NCI-H2107 treated with DMSO at 0.1 percent for 48 hours (cell line): Measurements from ENCODE around the gene FAM180B.
"Not testable (repeated sequence)": the region's sequence is repeated elsewhere in the genome, so short reads cannot be mapped to it uniquely, and the experiment has no call there.

Experiments used
- DNase-seq: peaks from one replicate; lab custom pipeline; 2025; ENCODE audit not compliant: unreplicated experiment; lab: John Stamatoyannopoulos, UW

The FAM180B gene, protein sequence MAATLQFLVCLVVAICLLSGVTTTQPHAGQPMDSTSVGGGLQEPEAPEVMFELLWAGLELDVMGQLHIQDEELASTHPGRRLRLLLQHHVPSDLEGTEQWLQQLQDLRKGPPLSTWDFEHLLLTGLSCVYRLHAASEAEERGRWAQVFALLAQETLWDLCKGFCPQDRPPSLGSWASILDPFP

DNA sequence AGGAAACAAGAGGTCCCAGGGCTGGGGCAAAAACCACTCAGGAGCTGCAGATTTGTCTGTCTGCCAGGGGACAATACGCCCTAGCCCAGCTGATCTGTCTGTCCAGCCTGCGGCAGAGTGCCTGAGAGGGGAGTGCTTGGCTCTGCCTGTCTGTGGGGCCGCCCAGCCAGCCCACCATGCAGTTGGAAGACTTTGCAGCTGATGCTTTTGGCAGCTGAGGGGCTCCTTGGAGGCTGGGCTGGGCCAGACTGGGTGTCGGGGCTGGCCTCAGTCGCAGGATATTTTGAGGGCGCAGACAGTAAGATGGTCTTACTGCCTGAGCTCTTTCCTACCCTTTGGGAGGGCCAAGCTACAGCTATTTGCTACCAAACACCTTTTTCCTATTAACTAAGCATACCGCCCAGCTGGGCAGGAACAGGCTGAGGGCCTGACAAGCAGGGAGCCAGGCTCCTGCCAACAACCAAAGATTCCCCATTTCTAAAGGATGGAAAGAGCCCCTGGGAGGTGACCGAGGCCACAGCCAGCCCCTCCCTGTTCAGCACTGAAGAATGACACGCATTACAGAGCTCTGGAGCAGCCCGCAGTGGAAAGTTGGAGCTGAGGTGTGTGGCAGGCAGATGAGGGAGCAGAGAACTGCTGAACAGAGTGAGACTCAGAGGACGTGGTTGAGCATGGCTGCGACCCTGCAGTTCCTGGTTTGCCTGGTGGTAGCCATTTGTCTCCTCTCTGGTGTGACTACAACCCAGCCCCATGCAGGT lies at the start of gene FAM180B:
Gene FAM180B, plus strand, starts transcription at position 581 of the 758 bp plus-strand sequence. Its CDS starts 91 bp downstream, at position 672.
- DNase-seq = no peak

DNA sequence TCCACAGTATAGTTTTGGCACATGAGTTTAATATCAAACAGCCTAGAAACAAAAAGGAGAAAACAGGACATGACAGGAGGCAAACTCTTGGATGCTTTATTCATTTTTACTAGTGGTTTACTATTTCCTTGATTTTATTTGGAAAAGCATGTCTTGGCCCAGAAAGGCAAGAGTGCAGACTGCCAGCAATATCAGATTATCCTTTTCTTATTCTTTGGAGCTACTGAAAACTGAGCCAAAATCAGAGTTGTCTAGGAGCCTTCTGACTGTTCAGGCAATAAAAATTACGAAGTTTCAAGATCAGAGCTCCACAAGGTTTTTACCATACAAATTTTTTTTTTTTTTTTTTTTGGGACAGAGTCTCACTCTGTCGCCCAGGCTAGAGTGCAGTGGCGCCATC lies 49.6 kb upstream of the FAM180B start:
- DNase-seq = no peak

DNA sequence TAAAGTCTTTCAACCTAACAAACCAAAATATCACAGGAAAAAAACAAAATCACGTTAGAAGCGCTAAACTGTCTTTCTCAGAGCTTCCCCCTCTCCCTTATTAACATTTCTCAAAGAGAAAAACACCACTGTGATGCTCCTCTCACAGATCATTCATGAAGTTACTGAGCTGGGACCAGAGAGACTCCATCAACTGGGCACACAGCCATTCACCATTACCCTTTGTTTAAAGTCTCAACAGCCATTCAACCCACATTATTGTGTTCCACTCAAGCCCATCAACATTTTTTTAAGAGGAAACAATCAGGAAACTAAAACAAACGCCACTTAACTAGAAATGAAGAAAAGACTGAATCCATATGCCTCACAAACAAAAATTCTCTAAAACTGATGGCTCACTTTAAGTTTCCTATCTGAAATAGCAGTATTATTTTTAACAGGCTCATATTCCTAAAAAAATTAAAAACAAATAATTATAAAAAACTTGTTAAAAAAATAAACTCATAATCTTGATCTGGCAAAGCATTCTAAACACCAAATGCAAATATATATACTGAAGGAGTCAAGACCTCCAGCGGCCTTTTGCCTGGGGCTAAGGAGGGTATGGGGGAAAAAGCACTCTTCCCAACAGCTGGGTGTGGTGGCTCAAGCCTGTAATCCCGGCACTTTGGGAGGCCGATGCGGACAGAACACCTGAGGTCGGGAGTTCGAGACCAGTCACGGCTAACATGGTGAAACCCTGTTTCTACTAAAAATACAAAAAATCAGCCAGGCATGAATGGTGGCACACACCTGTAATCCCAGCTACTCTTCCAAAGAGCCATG lies 47.5 kb upstream of the FAM180B start:
- peak; percentile 37 for DNase-seq

DNA sequence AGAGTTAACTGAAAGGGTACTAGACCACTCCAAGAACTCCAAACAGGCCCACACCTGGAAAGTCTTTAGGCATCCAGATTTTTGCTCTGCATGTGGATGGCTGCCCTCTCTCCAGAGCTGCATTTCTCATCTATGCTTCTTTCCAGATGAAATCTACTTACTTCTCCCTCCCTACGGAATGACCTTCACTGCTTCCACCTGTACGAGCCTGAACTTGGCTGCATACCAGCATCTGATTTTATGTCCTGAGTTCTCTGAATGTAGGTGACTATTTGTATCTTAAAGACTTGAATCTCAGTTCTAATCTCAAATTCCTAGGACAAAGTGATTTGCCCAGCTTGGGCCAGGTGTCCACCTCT lies 46.8 kb upstream of the FAM180B start:
- no peak for DNase-seq

DNA sequence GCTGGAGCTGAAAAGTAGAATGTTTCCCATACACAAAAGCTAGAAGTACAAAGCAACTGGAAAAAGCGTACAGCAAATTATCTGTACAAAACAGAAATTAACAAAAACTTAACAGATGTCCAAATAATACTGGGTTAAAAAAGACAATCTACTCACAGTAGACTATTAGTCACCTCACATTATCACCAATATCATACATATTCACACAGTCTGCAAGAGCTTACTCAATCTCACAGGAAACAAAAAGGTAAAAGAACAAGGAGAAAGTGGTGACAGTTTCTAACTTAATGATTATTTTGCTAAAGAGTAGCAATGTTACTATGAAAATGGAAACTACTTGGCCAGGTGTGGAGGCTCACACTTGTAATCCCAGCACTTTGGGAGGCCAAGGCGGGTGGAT lies 45.4 kb upstream of the FAM180B start:
- DNase-seq = no peak

DNA sequence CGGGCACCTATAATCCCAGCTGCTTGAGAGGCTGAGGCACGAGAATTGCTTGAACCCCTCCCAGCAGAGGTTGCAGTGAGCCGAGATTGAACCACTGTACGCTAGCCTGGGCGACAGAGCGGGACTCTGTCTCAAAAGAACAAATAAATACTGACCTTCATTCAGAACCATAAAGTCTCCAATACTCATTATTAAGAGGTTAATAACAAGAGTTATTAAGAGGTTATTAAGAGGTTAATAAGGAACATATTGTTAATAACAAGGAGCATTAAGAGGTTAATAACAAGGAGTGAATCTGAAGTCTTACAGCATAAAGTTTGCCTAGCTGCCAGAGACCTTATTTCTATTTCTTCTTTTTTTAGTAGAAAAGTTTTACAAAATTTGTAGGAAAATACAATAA lies 41.2 kb upstream of the FAM180B start:
- no peak for DNase-seq

DNA sequence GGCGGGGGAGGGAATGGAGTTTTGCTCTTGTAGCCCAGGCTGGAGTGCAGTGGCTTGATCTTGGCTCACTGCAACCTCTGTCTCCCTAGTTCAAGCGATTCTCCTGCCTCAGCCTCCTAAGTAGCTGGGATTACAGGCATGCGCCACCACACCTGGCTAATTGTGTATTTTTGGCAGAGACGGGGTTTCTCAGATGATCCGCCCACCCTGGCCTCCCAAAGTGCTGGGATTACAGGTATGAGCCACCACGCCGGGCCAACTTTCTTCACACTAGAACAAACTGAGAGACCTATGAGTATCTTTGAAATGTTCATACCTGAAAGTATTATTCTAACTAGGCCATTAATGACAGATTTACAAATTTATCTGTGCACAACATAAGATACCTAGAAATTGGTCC lies 40.2 kb upstream of the FAM180B start:
- DNase-seq = not testable (repeated sequence)

DNA sequence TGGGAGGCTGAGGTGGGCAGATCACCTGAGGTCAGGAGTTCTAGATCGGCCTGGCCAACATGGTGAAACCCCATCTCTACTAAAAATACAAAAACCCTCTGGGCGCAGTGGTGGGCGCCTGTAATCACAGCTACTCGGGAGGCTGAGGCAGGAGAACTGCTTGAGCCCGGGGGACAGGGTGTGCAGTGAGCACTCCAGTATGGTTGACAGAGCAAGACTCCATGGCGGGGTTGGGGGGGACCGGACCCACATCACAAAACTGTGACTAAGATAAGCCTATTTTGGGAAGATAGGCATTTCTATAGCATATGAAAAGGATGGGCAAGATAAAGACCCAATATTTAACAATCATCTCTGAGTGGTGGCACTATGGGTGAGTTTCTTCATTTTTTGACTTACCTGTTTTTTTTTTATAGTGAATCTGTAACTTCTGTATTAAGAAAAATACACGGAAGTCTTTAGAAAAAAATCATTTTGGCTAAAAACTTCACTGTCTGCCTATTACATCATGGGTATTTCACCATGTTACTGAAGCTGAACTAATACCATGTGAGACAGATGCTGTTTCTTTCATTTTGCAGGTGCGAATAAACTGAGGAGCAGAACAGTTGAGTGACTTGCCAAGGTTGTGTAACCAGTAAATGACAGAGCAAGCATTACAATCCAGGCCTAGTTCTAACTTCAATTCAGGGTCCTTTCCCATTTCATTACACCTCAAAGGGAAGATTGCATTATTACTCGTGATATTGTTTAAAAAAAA lies 36.0 kb upstream of the FAM180B start:
- DNase-seq = no peak

DNA sequence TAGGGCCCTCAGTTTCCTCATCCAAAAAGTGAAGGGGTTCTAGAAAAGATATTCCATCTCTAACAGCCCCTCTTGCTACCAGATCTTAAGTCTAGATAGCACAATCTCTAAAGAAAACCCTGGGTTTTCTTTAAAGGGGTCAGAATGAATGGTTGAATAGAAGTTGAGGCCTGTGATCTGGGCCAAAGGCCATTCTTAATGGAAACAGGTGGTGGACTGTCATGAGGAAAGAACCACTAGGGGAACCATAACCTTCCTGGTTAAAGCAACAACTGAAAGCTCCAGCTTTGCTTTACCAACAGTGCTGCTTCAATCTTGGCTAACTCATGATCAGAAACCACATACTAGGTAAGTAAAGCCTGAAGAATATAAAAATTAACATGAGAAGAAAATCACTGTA lies 35.4 kb upstream of the FAM180B start:
- no peak for DNase-seq

DNA sequence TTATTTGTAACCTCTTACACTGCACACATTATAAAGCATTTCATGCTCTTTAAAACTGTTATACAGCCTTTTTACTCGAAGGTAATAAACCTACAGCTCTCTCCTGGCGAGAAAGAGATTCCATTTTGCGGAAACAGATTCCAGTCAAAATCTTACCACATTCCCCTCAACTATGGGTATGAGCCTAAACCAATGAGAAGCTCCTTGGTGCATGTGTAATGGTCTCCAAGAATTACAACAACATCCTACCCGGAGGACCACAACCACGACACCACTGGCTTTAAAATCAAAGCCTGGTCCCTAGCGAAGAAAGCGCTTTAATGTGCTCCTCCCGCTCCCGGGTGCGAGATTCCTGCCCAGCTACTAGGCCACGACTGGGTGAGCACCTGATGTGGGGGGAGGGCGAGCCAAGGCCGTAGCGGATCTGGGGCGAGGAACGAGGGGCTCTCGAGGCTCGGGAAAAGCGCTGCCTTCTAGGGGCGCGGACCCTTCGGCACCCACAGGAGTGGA lies 34.4 kb upstream of the FAM180B start:
- no peak for DNase-seq

DNA sequence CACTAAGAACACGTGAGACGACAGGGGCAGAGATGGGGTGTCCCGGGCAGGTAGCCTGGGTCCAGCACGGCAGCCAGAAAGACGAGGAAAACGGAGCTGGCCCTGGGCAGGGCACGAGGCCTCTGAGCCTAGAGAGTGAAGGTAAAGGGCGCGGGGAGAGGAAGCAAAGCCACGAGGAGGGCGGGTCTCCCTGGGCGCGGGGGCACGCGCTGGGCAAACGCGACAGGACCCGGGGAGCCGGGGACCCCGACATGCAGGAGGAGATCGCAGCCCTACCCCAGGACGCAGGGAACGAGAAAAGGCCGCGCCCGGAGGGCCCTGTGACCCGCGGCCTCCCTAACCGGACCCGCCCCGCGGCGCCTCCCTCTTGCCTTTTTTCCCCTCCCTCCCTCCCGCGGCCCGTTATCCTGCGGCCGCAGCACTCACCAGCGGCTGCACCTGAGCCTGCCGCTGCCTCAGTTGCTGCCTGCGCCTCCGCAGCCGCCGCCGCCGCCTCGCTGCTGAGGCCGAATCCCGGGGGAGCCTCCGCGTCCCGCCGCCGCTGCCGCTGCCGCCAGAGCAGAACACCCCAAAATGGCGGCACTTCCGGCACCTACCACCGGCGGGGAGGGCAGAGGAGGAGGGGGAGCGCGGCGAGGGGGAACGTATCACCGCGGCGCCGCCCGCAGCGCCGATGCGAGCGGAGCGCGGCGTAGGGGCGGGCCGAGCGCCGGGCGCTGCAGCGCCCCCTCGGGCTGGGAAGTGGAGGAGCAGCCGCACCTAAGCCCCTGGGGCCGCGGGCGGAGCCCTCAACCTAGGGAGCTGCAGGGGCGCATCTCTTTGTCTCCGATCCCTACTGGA lies 33.7 kb upstream of the FAM180B start, which contains the start of gene CELF1:
Gene CELF1, minus strand, starts transcription at position 567 of the 840 bp plus-strand sequence. CDS start 53,609 bp downstream, outside the sequence.
- DNase-seq = peak; percentile 73

DNA sequence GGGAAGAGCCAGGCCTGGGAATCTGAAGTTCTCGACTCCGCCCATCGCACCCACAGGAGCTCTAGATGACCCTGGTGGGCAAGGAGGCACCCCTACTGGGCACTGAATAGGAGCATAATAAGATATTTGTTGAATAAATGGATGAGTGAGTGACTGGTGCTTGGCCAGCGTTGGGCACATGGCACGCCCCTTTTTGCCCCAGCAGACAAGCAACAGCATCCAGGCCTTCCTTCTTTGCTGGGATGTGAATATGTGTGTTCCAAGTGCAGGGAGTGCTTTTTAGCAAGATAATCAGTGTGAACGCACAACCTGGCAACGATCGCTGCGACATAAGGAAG lies 33.1 kb upstream of the FAM180B start:
- DNase-seq = no peak

DNA sequence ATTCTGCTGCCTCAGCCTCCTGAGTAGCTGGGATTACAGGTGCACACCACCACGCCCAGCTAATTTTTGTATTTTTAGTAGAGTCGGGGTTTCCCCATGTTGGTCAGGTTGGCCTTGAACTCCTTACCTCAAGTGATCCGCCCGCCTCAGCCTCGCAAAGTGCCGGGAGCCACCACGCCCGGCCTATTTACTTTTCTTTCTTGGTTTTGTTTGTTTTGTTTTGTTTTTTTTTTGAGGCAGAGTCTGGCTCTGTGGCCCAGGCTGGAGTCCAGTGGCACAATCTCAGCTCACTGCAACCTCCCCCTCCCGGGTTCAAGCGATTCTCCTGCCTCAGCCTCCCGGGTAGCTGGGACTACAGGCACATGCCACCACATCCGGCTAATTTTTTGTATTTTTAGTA lies 29.5 kb upstream of the FAM180B start:
- DNase-seq = not testable (repeated sequence)

DNA sequence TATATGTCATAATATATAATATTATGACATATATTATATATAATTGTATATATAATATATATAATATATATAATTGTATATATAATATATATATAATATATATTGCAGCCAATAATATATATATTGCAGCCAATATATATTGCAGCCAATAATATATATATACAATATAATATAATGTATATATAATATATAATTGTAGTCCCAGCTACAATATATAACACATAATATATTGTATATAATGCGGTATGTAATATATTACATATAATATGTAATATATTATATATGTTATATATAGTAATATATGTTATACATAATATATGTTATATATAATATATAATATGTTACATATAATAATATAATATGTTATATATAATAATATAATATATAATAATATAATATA lies 27.8 kb upstream of the FAM180B start:
- no peak for DNase-seq

DNA sequence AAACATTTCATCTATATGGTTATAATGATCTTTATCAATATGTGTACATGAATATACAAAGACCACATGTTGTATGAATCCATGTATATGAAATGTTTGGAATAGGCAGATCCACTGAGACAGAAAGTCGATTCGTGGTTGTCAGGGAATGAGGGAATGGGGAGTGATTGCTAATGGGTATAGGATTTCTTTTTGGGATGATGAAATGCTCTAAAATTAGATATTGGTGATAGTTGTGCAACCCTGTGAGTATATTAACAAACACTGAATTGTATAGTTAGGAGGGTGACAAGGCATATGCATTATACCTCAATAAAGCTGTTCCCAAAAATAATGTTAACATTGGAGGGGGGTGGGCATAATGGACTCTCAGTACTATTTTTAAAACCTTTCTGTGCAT lies 26.1 kb upstream of the FAM180B start:
- DNase-seq = no peak

DNA sequence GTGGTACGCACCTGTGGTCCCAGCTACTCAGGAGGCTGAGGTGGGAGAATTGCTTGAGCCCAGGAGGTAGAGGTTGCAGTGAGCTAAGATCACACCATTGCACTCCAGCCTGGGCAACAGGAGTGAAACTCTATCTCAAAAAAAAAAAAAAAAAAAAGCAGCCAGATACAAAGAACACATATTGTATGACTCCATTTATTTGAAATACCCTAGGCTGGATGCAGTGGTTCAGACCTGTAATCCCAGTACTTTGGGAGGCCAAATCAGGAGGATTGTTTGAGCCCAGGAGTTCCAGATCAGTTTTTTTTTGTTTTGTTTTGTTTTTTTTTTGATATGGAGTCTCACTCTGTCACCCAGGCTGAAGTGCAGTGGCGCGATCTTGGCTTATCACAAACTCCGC lies 24.1 kb upstream of the FAM180B start:
- DNase-seq = not testable (repeated sequence)

DNA sequence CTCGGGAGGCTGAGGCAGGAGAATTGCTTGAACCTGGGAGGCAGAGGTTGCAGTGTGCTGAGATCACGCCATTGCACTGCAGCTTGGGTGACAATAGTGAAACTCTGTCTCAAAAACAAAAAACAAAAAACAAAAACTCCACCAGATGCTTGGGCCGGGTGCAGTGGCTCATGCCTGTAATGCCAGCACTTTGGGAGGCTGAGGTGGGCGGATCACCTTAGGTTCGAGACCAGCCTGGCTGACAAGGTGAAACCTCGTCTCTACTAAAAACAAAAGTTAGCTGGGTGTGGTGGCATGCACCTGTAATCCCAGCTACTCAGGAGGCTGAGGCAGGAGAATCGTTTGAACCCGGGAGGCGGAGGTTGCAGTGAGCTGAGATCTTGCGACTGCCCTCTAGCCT lies 22.1 kb upstream of the FAM180B start:
- not testable (repeated sequence) for DNase-seq

DNA sequence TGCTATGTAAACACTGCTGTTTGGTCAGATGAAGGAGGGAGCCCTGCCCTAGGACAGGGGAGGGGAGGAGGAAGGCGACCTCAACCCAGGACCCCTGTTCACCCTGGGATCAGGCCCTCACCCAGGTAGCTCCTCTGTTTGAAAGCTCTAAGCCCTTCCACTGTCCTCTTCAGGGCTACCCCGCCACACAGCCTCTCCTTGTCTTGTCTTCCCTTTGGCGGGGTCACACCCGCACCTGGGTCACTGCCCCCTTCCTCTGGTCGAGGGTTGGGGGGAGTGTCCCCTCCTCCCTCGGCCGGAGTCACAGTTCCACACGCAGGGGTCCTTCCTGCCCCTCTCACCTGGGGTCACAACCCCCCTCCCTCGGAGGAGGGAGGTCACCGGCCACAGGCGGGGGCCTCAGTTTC lies 21.5 kb upstream of the FAM180B start:
- DNase-seq = no peak

DNA sequence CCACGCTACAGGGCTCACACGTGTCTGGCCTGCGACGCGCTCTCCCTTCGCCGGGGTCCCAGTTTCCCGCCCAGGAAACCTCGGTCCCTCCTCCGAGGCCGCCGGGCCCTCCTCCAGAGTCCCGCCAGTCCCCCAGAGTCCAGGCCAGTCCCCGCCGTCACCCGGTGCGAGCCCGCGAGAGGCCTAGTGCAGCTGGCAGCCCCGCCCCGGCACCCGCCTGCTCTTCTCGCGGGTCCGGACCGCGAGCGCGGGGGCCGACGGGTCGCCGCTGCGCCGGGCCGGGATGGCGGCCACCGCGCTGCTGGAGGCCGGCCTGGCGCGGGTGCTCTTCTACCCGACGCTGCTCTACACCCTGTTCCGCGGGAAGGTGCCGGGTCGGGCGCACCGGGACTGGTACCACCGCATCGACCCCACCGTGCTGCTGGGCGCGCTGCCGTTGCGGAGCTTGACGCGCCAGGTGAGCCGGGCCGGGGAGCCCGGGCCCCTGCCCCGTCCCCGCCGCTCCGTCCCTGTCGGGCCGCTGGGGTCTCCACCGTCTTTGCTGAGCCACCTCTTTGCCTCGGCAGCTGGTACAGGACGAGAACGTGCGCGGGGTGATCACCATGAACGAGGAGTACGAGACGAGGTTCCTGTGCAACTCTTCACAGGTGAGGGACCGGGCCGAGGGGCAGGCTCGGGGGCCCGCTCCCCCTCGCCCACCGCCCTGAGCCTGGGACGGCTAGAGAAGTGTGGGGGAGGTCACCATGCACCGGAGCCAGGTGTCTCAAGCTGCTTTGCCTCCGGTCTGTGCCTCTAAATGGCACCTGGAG lies 20.9 kb upstream of the FAM180B start, which contains the start of gene PTPMT1:
Gene PTPMT1, plus strand, starts transcription at position 260 of the 809 bp plus-strand sequence. Its CDS starts 24 bp downstream, at position 284.
- no peak for DNase-seq
